HFF-Myc (cell line): ENCODE results near the gene FBXL19.
A peak's percentile ranks its signal among the peaks of the same experiment; 100 is the strongest.

ENCODE experiments used
- DNase-seq: peaks from one replicate; pipeline ENCODE4 v3.0.0-alpha.2; 2011; ENCODE audit warnings: low read depth; ENCODE audit errors: extremely low read depth
- H3K4me3 ChIP-seq: replicated peaks from 2 replicates; pipeline ENCODE4 v1.5.1; 2011; ENCODE audit warnings: low read depth, mild to moderate bottlenecking, control low read depth, low read length
- CTCF ChIP-seq: IDR thresholded peaks from 2 replicates; pipeline ENCODE4 v1.5.1; 2012; ENCODE audit warnings: mild to moderate bottlenecking, low read depth, low read length, control low read depth; ENCODE audit errors: missing control alignments

FBXL19 gene

GRCh38 chr16:30976486-30976885, 53.1 kb downstream of the FBXL19 start:
- no peak for TF ChIP-seq CTCF

GRCh38 chr16:30977502-30977901, 54.1 kb downstream of the FBXL19 start:
- TF ChIP-seq CTCF: peak; percentile 52
- DNase-seq: no peak
- H3K4me3 ChIP-seq: no peak overlapping the region

More at GRCh38 chr16:30976486-30976885, 53.1 kb downstream of the FBXL19 start:
- H3K4me3 ChIP-seq: no peak overlapping the region
- DNase-seq: no peak

GRCh38 chr16:30979170-30980022, 56.0 kb downstream of the FBXL19 start:
- TF ChIP-seq CTCF: no peak
- no peak for DNase-seq
- no peak overlapping the region for H3K4me3 ChIP-seq

- no peak for DNase-seq
- no peak for TF ChIP-seq CTCF
- H3K4me3 ChIP-seq: no peak overlapping the region
These were observed 56.6 kb downstream of the FBXL19 start for GRCh38 chr16:30980023-30980371.

- no peak for TF ChIP-seq CTCF
- no peak overlapping the region for H3K4me3 ChIP-seq
- no peak for DNase-seq
These were observed 57.1 kb downstream of the FBXL19 start for GRCh38 chr16:30980434-30980833.

- H3K4me3 ChIP-seq: no peak overlapping the region
- no peak for DNase-seq
- TF ChIP-seq CTCF: no peak
These were observed 57.6 kb downstream of the FBXL19 start for GRCh38 chr16:30980959-30981358.
